ENCODE data around the gene MTARC2.

MTARC2 gene

DNA sequence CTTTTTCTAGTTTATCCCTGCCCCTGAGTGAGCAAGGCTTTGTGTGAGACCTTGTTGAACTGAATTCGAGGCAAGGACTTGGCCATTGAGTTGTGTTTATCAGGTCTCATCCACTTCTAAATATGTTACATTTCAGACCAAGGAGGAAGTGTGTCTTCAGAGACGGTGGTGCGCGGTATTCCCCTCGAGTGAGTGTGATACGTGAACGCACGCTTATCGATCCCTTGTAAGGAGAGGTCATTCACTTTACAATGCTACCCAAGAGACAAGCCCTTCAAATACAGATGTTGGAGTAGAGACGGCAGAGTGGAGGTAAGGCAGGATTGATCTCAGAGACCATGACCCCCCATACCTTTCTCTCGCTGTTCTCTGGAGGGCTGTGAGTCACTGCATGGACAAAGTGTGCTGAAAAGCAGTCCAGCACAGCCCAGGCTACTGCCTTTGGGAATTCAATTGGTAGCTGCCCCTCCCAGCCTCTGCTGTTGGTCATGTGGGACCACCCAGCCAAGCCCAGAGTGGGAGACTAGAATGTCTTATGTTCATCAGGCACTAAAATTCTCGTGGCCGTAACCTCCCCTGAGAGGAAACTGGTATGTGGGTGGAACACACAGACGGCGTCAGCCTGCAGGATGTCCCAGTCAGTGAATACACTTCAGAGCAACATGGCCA, 22.3 kb downstream of the MTARC2 start:
- Histone ChIP-seq H3K27ac (ENCODE audit: low read length) (no peak overlapping the region), H3K4me1 (ENCODE audit: control insufficient read depth in 1 of 2, insufficient read depth in 2 of 2, low read length in 2 of 2) (peaks cover 0 to 5% of the 10 kb centered on the region in 2 donors), H3K4me3 (ENCODE audit: low read depth in 1 of 2, low read length in 2 of 2) (no peak overlapping the region), H3K27me3 (ENCODE audit: low read depth, low read length) (no peaks in the 10 kb centered on the region), H3K9me3 (ENCODE audit: control insufficient read depth in 1 of 2, low read length in 2 of 2) (no peaks in the 10 kb centered on the region), H3K36me3 (ENCODE audit: control insufficient read depth in 1 of 2, insufficient read depth in 2 of 2, low read length in 2 of 2) (peaks cover 8 to 15% of the 10 kb centered on the region in 2 donors)

- no peaks in the 10 kb centered on the region for H3K27me3 ChIP-seq (ENCODE audit: low read depth, low read length)
- peaks cover 0 to 5% of the 10 kb centered on the region in 2 donors for H3K4me1 ChIP-seq (ENCODE audit: control insufficient read depth in 1 of 2, insufficient read depth in 2 of 2, low read length in 2 of 2)
- peaks cover 8 to 15% of the 10 kb centered on the region in 2 donors for H3K36me3 ChIP-seq (ENCODE audit: control insufficient read depth in 1 of 2, insufficient read depth in 2 of 2, low read length in 2 of 2)
- no peak overlapping the region for H3K4me3 ChIP-seq (ENCODE audit: low read depth in 1 of 2, low read length in 2 of 2)
- H3K27ac ChIP-seq (ENCODE audit: low read length), result no peak overlapping the region
- no peaks in the 10 kb centered on the region for H3K9me3 ChIP-seq (ENCODE audit: control insufficient read depth in 1 of 2, low read length in 2 of 2)
These were observed 24.7 kb downstream of the MTARC2 start for GRCh38 chr1:220772846-220773245.

- no peaks in the 10 kb centered on the region for H3K9me3 ChIP-seq (ENCODE audit: control insufficient read depth in 1 of 2, low read length in 2 of 2)
- H3K4me1 ChIP-seq (ENCODE audit: control insufficient read depth in 1 of 2, insufficient read depth in 2 of 2, low read length in 2 of 2), result peaks cover 0 to 5% of the 10 kb centered on the region in 2 donors
- H3K36me3 ChIP-seq (ENCODE audit: control insufficient read depth in 1 of 2, insufficient read depth in 2 of 2, low read length in 2 of 2), result peaks cover 9 to 12% of the 10 kb centered on the region in 2 donors
- H3K27ac ChIP-seq (ENCODE audit: low read length), result no peak overlapping the region
- H3K27me3 ChIP-seq (ENCODE audit: low read depth, low read length), result no peaks in the 10 kb centered on the region
- H3K4me3 ChIP-seq (ENCODE audit: low read depth in 1 of 2, low read length in 2 of 2), result no peak overlapping the region
These were observed 27.2 kb downstream of the MTARC2 start for GRCh38 chr1:220775240-220775853.

- peaks cover 9 to 12% of the 10 kb centered on the region in 2 donors for H3K36me3 ChIP-seq (ENCODE audit: control insufficient read depth in 1 of 2, insufficient read depth in 2 of 2, low read length in 2 of 2)
- H3K4me1 ChIP-seq (ENCODE audit: control insufficient read depth in 1 of 2, insufficient read depth in 2 of 2, low read length in 2 of 2), result peaks cover 0 to 5% of the 10 kb centered on the region in 2 donors
- H3K9me3 ChIP-seq (ENCODE audit: control insufficient read depth in 1 of 2, low read length in 2 of 2), result no peaks in the 10 kb centered on the region
- no peak overlapping the region for H3K27ac ChIP-seq (ENCODE audit: low read length)
- no peaks in the 10 kb centered on the region for H3K27me3 ChIP-seq (ENCODE audit: low read depth, low read length)
- H3K4me3 ChIP-seq (ENCODE audit: low read depth in 1 of 2, low read length in 2 of 2), result no peak overlapping the region
These were observed 28.1 kb downstream of the MTARC2 start for GRCh38 chr1:220776254-220776653.

DNA sequence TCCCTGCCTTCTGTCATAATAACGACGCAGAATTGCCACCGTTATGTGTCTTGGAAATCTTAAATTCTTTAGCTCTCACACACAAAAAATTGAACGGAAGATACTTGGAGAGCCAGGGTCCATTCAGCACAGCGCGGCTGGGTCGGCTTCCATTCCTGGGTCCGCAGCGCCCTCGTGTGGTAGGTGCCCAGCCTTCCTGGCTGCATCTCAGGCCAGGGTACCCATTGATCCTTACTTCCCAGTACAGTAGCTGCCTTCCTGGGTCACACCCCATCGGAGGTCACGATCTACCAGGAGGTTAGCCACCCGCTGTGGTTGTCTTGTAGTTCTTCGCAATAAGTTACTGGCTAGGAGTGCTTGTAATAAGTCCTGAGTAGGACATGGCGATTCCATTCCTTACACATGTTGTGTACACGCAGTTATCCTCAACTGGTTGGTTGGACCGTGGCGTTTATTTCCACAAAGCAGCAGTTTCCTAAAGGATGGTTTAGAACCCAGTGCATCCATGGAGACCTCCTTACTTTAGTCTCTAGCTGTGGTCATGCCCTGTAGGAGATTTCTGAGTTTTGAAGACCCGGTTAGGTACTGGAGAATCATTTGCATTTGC, 28.7 kb downstream of the MTARC2 start:
- no peak overlapping the region for H3K4me3 ChIP-seq (ENCODE audit: low read depth in 1 of 2, low read length in 2 of 2)
- H3K27me3 ChIP-seq (ENCODE audit: low read depth, low read length), result no peaks in the 10 kb centered on the region
- peaks cover 0 to 5% of the 10 kb centered on the region in 2 donors for H3K4me1 ChIP-seq (ENCODE audit: control insufficient read depth in 1 of 2, insufficient read depth in 2 of 2, low read length in 2 of 2)
- H3K9me3 ChIP-seq (ENCODE audit: control insufficient read depth in 1 of 2, low read length in 2 of 2), result no peaks in the 10 kb centered on the region
- H3K36me3 ChIP-seq (ENCODE audit: control insufficient read depth in 1 of 2, insufficient read depth in 2 of 2, low read length in 2 of 2), result peaks cover 12% of the 10 kb centered on the region in 2 donors
- no peak overlapping the region for H3K27ac ChIP-seq (ENCODE audit: low read length)

GRCh38 chr1:220783453-220783852, 35.3 kb downstream of the MTARC2 start:
- H3K9me3 ChIP-seq (ENCODE audit: control insufficient read depth in 1 of 2, low read length in 2 of 2), result no peaks in the 10 kb centered on the region
- no peaks in the 10 kb centered on the region for H3K27me3 ChIP-seq (ENCODE audit: low read depth, low read length)
- peaks cover 12 to 20% of the 10 kb centered on the region in 2 donors for H3K36me3 ChIP-seq (ENCODE audit: control insufficient read depth in 1 of 2, insufficient read depth in 2 of 2, low read length in 2 of 2)
- H3K27ac ChIP-seq (ENCODE audit: low read length), result no peak overlapping the region
- peaks cover 0 to 11% of the 10 kb centered on the region in 2 donors for H3K4me1 ChIP-seq (ENCODE audit: control insufficient read depth in 1 of 2, insufficient read depth in 2 of 2, low read length in 2 of 2)
- H3K4me3 ChIP-seq (ENCODE audit: low read depth in 1 of 2, low read length in 2 of 2), result no peak overlapping the region

GRCh38 chr1:220784751-220785150, 36.6 kb downstream of the MTARC2 start:
- Histone ChIP-seq H3K9me3 (ENCODE audit: control insufficient read depth in 1 of 2, low read length in 2 of 2) (no peaks in the 10 kb centered on the region), H3K4me3 (ENCODE audit: low read depth in 1 of 2, low read length in 2 of 2) (no peak overlapping the region), H3K27me3 (ENCODE audit: low read depth, low read length) (no peaks in the 10 kb centered on the region), H3K27ac (ENCODE audit: low read length) (no peak overlapping the region), H3K36me3 (ENCODE audit: control insufficient read depth in 1 of 2, insufficient read depth in 2 of 2, low read length in 2 of 2) (peaks cover 10 to 20% of the 10 kb centered on the region in 2 donors), H3K4me1 (ENCODE audit: control insufficient read depth in 1 of 2, insufficient read depth in 2 of 2, low read length in 2 of 2) (peaks cover 0 to 11% of the 10 kb centered on the region in 2 donors)

DNA sequence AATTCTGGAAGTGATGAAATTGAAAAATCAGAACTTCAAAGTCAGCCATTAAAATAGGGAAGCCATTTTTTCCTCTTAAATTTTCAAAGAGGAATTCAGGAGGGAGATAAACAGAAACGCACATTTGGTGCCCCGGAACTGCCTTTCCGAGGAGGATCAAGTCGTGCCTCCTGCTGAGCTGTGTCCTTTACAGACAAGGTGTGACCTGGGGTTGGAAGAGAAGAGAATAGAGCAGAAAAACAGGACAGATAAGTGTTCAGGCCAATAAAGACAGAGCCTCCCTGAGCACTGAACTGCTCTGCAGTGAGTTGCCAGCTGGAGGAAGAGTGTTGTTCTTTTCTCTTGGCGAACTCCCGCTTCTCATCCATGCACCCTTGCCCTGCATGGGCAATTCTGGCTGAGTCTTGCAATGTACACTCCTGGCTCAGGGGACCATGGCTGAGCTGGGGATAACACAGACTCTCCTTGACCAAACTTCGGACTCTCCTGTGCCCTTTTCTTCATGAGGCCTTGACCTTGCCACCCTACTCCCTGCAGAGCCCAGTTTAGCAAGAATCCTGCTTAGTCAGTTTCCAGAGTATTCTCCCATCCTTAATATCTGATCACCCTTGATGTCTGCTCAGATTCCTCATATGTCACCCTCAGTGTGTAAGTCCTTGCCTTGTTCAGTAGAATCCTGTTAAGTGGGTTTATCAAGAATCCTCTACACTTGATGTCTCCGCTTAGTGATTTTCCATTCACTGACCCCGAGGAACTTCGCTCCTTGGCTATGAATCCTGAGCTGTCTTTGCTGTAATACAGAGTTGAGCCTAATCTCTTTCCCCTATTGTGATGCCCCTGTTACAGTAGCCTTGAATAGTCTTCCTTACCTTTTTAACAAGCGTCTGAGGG, 37.3 kb downstream of the MTARC2 start:
- H3K4me3 ChIP-seq (ENCODE audit: low read depth in 1 of 2, low read length in 2 of 2), result peak overlapping the region in 1 of 2 donors; percentile 84
- peaks cover 0 to 11% of the 10 kb centered on the region in 2 donors for H3K4me1 ChIP-seq (ENCODE audit: control insufficient read depth in 1 of 2, insufficient read depth in 2 of 2, low read length in 2 of 2)
- H3K27ac ChIP-seq (ENCODE audit: low read length), result no peak overlapping the region
- no peaks in the 10 kb centered on the region for H3K27me3 ChIP-seq (ENCODE audit: low read depth, low read length)
- no peaks in the 10 kb centered on the region for H3K9me3 ChIP-seq (ENCODE audit: control insufficient read depth in 1 of 2, low read length in 2 of 2)
- H3K36me3 ChIP-seq (ENCODE audit: control insufficient read depth in 1 of 2, insufficient read depth in 2 of 2, low read length in 2 of 2), result peaks cover 5 to 20% of the 10 kb centered on the region in 2 donors

DNA sequence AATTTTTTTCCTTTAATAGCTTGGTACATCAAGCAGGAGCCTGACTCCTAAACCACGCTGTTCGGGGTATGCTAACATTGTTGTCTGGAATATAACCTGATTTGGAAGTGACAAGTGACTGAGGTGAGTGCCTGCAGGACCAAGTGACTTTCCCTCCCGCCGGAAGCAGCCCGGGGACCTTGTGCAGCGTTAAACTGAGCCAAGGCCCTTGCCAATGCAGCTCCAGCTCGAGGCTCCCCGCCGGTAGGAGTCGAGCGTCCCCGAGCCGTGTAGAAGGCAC, 37.9 kb downstream of the MTARC2 start:
- Histone ChIP-seq H3K4me3 (ENCODE audit: low read depth in 1 of 2, low read length in 2 of 2) (peak overlapping the region; percentile 55 to 84), H3K27ac (ENCODE audit: low read length) (no peak overlapping the region), H3K27me3 (ENCODE audit: low read depth, low read length) (no peaks in the 10 kb centered on the region), H3K9me3 (ENCODE audit: control insufficient read depth in 1 of 2, low read length in 2 of 2) (no peaks in the 10 kb centered on the region), H3K36me3 (ENCODE audit: control insufficient read depth in 1 of 2, insufficient read depth in 2 of 2, low read length in 2 of 2) (peaks cover 3 to 20% of the 10 kb centered on the region in 2 donors), H3K4me1 (ENCODE audit: control insufficient read depth in 1 of 2, insufficient read depth in 2 of 2, low read length in 2 of 2) (peaks cover 0 to 14% of the 10 kb centered on the region in 2 donors)

GRCh38 chr1:220786337-220787068, 38.4 kb downstream of the MTARC2 start, which contains the start of gene MTARC1:
Gene MTARC1 (plus strand): TSS chr1:220786913. CDS start chr1:220786945, 32 bp downstream.
- Histone ChIP-seq H3K27ac (ENCODE audit: low read length) (no peak within 1 kb of the TSS), H3K36me3 (ENCODE audit: control insufficient read depth in 1 of 2, insufficient read depth in 2 of 2, low read length in 2 of 2) (peaks cover 0 to 20% of the 10 kb centered on the region in 2 donors), H3K9me3 (ENCODE audit: control insufficient read depth in 1 of 2, low read length in 2 of 2) (no peaks in the 10 kb centered on the region), H3K4me1 (ENCODE audit: control insufficient read depth in 1 of 2, insufficient read depth in 2 of 2, low read length in 2 of 2) (peaks cover 0 to 17% of the 10 kb centered on the region in 2 donors), H3K4me3 (ENCODE audit: low read depth in 1 of 2, low read length in 2 of 2) (peak within 1 kb of the TSS; percentile 58 to 84), H3K27me3 (ENCODE audit: low read depth, low read length) (no peaks in the 10 kb centered on the region)

All from muscle layer of duodenum (tissue), 2 donors.